KOPT-K1 (cell line): Measurements from ENCODE around the gene RAB5A.
"Not testable (repeated sequence)": the region's sequence is repeated elsewhere in the genome, so short reads cannot be mapped to it uniquely, and the experiment has no call there.

ENCODE experiments used
- H3K27ac ChIP-seq: fragments of 200-600 bp; sonication (generic); 2 replicates; pipeline ENCODE4 v1.5.1; 2016; ENCODE audit warnings: antibody characterized with exemption, mild to moderate bottlenecking, low read depth, low read length; ENCODE audit not compliant: poor library complexity, severe bottlenecking
- H3K36me3 ChIP-seq: fragments of 200-600 bp; sonication (generic); 2 replicates; pipeline ENCODE4 v1.5.1; 2017; ENCODE audit warnings: antibody characterized with exemption, mild to moderate bottlenecking, low read length, moderate library complexity; ENCODE audit not compliant: insufficient read depth
- H3K9me3 ChIP-seq: fragments of 200-600 bp; sonication (generic); 2 replicates; pipeline ENCODE4 v1.5.1; 2017; ENCODE audit warnings: antibody characterized with exemption, low read length, mild to moderate bottlenecking; ENCODE audit not compliant: insufficient read depth, poor library complexity, severe bottlenecking

The RAB5A gene

DNA sequence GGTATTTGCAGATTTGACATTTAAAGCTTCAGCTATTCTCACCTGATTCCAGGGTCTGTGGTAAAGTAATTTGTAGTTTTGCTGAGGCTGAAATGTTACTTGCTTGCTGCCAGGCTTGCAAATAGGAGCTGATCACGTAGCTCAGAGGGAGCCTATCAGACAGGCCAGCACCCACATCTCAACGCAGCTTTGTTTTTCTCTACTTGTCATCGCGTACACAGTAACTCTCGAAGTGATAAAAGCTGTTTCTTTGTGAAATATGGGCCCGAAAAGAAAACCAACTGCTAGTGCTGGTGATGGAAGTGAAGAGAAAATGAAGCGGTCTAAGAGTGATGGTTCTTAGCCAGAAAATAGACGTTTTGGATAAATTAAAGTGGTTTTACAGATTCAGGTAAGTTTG lies 23.4 kb downstream of the RAB5A start:
- peaks cover 43% of the 10 kb centered on the region for H3K36me3 ChIP-seq
- no peaks in the 10 kb centered on the region for H3K9me3 ChIP-seq
- H3K27ac ChIP-seq, result no peak overlapping the region

DNA sequence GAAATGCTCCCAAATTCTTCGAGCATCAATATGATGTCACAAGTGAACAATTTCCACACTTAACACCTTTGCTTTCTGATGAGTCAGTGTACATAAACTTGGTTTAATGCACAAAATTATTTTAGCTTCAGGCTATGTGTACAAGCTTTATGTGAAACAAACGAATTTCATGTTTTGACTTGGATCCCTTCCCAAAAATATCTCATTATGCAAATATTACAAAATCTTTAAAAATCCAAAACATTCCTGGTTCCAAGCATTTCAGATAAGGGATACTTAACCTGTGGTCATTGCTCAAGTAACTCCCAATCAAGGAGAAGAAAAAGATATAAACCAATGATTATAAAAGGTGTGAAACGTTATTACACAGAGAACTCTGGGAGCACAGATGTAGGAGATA lies 25.2 kb downstream of the RAB5A start:
- Histone ChIP-seq H3K9me3 (no peaks in the 10 kb centered on the region), H3K36me3 (peaks cover 45% of the 10 kb centered on the region), H3K27ac (no peak overlapping the region)

- H3K36me3 ChIP-seq, result peaks cover 14% of the 10 kb centered on the region
- not testable (repeated sequence) for H3K27ac ChIP-seq, H3K9me3 ChIP-seq
These were observed 42.0 kb downstream of the RAB5A start for GRCh38 chr3:19988904-19989303.

GRCh38 chr3:19994796-19995195 lies 47.9 kb downstream of the RAB5A start:
- H3K9me3 ChIP-seq, result no peaks in the 10 kb centered on the region

DNA sequence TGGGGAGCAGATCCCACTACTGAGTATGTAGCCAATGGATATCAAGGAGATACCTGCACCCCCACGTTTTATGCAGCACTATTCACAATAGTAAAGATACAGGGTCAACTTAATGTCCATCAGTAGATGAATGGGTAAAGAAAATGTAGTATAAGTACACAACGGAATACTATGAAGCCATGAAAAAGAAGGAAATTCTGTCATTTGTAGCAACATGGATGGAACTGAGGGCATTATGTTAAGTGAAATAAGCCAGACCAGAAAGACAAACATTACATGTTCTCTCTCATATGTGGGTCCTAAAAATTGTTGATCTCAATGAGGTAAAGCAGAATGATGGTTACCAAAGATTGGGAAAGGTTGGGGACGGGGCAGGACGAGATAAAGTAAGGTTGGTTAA lies 50.6 kb downstream of the RAB5A start:
- no peaks in the 10 kb centered on the region for H3K9me3 ChIP-seq
- H3K27ac ChIP-seq, result no peak overlapping the region
- no peaks in the 10 kb centered on the region for H3K36me3 ChIP-seq

More at GRCh38 chr3:19994796-19995195, 47.9 kb downstream of the RAB5A start:
- Histone ChIP-seq H3K27ac (no peak overlapping the region), H3K36me3 (no peaks in the 10 kb centered on the region)

GRCh38 chr3:20001932-20002331 lies 55.0 kb downstream of the RAB5A start:
- Histone ChIP-seq H3K36me3 (no peaks in the 10 kb centered on the region), H3K27ac (no peak overlapping the region), H3K9me3 (no peaks in the 10 kb centered on the region)

DNA sequence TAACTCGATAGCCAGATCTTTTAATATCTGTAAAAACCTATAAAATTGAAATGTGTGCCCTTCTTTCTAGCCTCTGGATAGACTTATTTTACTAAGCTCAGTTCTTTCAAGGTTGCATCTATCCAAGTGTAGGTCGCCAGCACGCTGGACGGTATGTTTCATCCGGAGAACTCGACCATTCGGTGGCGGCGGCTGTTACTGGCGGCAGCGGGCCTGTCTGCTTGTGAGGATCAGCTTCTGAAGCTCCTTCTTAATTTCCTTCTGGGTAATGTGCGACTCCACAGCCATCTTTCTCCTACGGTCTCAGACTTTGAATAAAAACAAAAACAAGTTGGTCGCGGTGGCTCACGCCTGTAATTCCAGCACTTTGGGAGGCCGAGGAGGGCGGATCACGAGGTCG lies 61.1 kb downstream of the RAB5A start:
- Histone ChIP-seq H3K9me3 (no peaks in the 10 kb centered on the region), H3K27ac (no peak overlapping the region), H3K36me3 (no peaks in the 10 kb centered on the region)

DNA sequence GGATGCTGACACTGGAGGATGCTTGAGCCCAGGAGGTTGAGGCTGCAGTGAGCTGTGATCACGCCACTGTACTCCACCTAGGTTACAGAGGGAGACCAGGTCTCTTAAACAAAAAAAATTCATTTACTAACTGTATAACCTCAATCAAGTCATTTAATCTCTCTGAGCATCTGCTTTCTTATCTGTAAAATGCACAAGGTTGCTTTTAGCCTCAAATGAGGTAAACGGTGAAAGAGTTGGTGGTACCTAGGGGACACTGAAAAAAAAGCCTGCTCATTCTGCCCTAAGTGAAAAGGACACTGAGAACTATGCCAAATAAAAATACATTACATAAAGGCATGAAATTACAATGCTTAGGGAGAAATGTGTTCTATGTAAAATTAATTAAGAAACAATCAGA lies 61.7 kb downstream of the RAB5A start:
- H3K36me3 ChIP-seq, result no peaks in the 10 kb centered on the region
- no peak overlapping the region for H3K27ac ChIP-seq
- no peaks in the 10 kb centered on the region for H3K9me3 ChIP-seq

GRCh38 chr3:20012164-20012563 lies 65.3 kb downstream of the RAB5A start, which contains the start of gene PP2D1:
Gene PP2D1, minus strand, starts transcription at chr3:20012264. Its CDS starts 192 bp downstream, at chr3:20012072.
- Histone ChIP-seq H3K36me3 (no peaks in the 10 kb centered on the region), H3K9me3 (no peaks in the 10 kb centered on the region), H3K27ac (no peak within 1 kb of the TSS)

DNA sequence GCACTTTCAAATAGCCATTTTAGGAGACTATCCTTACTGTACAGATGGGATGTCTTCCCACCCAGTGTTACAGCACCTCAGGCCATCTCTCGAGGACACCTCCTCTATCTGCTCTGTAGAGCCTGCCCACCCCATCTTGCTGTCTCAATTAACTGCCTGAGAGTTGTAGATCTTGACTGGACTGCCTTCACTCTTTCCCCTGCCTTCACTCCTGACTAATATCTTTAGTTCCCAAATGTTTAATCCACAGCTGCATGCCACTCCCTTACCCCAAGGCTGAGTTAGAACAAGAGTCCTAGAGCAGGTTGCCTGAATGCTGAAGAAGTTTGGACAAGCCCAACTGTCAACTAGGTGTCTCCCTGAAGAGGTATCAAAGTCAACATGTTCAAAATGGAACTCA lies 66.5 kb downstream of the RAB5A start:
- H3K36me3 ChIP-seq, result no peaks in the 10 kb centered on the region
- H3K9me3 ChIP-seq, result no peaks in the 10 kb centered on the region
- no peak overlapping the region for H3K27ac ChIP-seq

DNA sequence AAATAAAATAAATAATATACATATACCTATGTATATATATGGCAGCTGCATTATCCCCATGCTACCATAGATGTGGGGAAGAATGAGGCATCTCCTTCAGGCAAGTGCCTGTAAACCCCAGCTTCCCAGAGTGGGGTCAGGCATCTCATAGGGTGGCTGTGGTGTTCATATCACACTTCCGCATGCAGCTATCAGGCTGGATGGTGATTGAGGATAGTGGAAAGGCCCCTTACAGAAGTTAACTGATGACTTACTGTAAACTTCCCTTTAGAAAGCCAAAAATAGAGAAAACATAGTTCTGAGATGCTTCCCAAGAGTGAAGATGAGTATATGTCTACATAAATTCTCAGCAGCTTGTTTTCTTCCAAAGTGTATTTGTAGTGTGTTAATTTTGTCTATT lies 68.6 kb downstream of the RAB5A start:
- H3K9me3 ChIP-seq, result no peaks in the 10 kb centered on the region
- H3K36me3 ChIP-seq, result no peaks in the 10 kb centered on the region
- H3K27ac ChIP-seq, result no peak overlapping the region

- not testable (repeated sequence) for H3K27ac ChIP-seq, H3K36me3 ChIP-seq, H3K9me3 ChIP-seq
These were observed 69.2 kb downstream of the RAB5A start for GRCh38 chr3:20016076-20016475.

DNA sequence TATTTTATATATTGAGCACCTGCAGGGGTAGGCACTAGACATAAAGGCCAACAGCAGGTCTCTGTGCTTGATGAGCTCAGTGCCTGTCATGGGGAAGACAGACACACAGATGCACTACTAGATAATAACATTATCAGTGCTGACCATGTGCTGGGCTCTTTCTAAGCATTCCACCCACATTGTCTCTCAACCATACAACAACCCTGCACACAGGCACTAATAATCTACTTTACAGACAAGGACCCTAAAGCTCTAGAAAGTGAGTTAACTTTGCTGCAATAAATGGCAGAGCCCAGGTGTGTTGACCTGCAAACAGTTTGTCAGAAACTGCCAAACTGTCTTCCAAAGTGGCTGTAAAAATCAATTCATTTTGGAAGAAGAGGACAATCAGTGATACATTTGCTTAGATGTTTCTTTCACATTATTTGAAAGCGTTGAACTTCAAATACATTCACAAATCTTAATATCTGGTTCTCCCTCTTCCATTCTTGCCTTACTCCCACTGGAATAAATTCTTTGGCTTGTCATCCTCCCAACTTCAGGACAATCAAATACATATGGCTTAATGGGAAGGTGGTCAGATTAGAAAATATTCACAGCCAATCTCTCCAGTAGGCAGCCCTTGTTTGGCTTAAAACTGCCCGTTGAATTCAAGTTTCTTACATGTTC lies 76.2 kb downstream of the RAB5A start:
- no peaks in the 10 kb centered on the region for H3K36me3 ChIP-seq
- no peaks in the 10 kb centered on the region for H3K9me3 ChIP-seq
- no peak overlapping the region for H3K27ac ChIP-seq

DNA sequence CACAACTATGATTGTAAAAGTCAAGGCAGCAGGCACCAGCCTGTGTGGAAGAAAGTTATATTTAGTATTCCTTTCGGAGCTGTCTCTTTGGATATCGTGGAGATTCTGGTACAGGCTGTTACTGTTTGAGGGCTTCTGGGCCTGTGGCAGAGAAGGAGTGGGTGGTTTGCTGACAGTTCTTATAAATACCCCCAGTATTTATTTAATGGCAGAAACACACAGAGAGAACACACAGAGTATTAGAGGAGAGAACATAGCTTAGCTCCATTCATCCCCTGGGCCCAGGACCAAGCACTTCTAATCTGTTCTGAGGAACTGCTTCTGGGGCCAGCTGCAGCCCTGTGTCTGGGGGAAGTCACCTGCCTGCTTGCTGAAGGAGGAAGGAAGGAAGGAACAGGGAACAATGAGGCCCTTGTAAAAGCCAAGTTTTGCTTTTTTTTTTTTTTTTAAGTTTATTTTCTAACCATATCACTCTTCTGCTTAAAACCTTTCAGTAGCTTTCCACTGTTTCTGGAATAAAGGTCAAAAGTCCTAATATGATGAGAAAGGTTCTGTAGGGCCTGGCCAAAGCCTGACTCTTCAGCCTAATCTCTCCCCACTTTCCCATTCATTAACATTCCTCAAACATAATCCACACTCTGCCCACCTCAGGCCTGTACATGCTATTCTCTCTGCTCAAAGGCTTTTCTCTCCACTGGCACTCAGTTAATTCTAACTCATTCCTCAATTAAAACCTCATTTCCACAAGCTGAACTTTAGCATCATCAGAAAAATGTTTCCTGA lies 76.9 kb downstream of the RAB5A start:
- Histone ChIP-seq H3K9me3 (no peaks in the 10 kb centered on the region), H3K36me3 (no peaks in the 10 kb centered on the region), H3K27ac (no peak overlapping the region)

DNA sequence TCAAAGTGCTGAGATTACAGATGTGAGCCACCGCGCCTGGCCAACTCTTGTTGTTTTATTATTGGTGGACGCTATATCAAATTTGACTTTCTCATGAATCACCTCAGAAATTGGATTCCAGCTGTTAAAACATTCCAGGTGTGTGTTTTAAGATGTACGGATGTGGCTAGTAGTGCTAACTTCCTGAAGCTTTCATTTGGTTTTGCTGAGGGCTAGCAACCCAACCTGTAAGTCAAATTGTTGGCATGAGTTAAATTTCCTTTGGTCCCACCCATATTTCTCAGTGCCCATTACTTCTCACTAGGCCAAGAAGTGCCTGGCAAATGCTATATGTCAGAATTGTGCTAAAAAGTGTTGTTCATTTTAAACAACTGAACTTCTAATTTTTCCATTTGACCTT lies 80.2 kb downstream of the RAB5A start:
- H3K36me3 ChIP-seq, result no peaks in the 10 kb centered on the region
- H3K9me3 ChIP-seq, result no peaks in the 10 kb centered on the region
- H3K27ac ChIP-seq, result no peak overlapping the region

GRCh38 chr3:20028905-20029331 lies 82.0 kb downstream of the RAB5A start:
- no peak overlapping the region for H3K27ac ChIP-seq

More at GRCh38 chr3:20028905-20029331, 82.0 kb downstream of the RAB5A start:
- no peaks in the 10 kb centered on the region for H3K9me3 ChIP-seq
- H3K36me3 ChIP-seq, result no peaks in the 10 kb centered on the region
